GM23338 (cell line): ENCODE data around the gene PLXNA2. TPM values are rescaled to one million over a fixed set of nuclear protein-coding genes. Genes with fewer than 3 reads are reported as not detected.

ENCODE experiments used
- ATAC-seq: fragments of 200-7000 bp; cut with Tn5 transposase; 3 replicates; pipeline ENCODE4 v1.9.1; 2020
- DNase-seq: peaks from one replicate; pipeline ENCODE4 v3.0.0-alpha.2; 2015; ENCODE audit warnings: low spot score
- H2AFZ ChIP-seq: fragments of 200-600 bp; sonication (generic); 2 replicates; pipeline ENCODE4 v1.8.0; 2016; ENCODE audit warnings: antibody characterized with exemption, mild to moderate bottlenecking, moderate library complexity
- H3F3A ChIP-seq: fragments of 200-600 bp; sonication (generic); replicated peaks from 2 replicates; pipeline ENCODE4 v1.8.0; 2017; ENCODE audit warnings: antibody characterized with exemption, mixed run types, low read depth
- H3K27ac ChIP-seq: fragments of 200-600 bp; sonication (generic); 2 replicates; pipeline ENCODE4 v1.6.1; 2016; ENCODE audit warnings: low read depth
- H3K27me3 ChIP-seq: fragments of 200-600 bp; sonication (generic); 2 replicates; pipeline ENCODE4 v1.8.0; 2016; ENCODE audit warnings: mild to moderate bottlenecking, mixed run types, moderate library complexity; ENCODE audit not compliant: insufficient read depth
- H3K36me3 ChIP-seq: fragments of 200-600 bp; sonication (generic); 2 replicates; pipeline ENCODE4 v1.8.0; 2016; ENCODE audit warnings: mild to moderate bottlenecking; ENCODE audit not compliant: insufficient read depth
- H3K4me1 ChIP-seq: fragments of 200-600 bp; sonication (generic); 2 replicates; pipeline ENCODE4 v1.8.0; 2016; ENCODE audit warnings: mild to moderate bottlenecking, moderate library complexity; ENCODE audit not compliant: insufficient read depth
- H3K4me2 ChIP-seq: fragments of 200-600 bp; sonication (generic); 2 replicates; pipeline ENCODE4 v1.7.1; 2017; ENCODE audit warnings: mixed run types
- H3K4me3 ChIP-seq: fragments of 200-600 bp; sonication (generic); 2 replicates; pipeline ENCODE4 v1.6.1; 2016; ENCODE audit warnings: mixed run types
- H3K79me2 ChIP-seq: fragments of 200-600 bp; sonication (generic); replicated peaks from 2 replicates; pipeline ENCODE4 v1.8.0; 2017; ENCODE audit warnings: mild to moderate bottlenecking; ENCODE audit not compliant: insufficient read depth
- H3K9me2 ChIP-seq: fragments of 200-600 bp; sonication (generic); 2 replicates; pipeline ENCODE4 v1.8.0; 2017; ENCODE audit not compliant: insufficient read depth
- H4K20me1 ChIP-seq: fragments of 200-600 bp; sonication (generic); replicated peaks from 2 replicates; pipeline ENCODE4 v1.8.0; 2017; ENCODE audit warnings: mild to moderate bottlenecking; ENCODE audit not compliant: insufficient read depth
- H3K27ac Mint-ChIP-seq: 2 replicates; pipeline ENCODE4 v1.8.0; 2020; ENCODE audit warnings: inconsistent platforms, mild to moderate bottlenecking, moderate library complexity, mixed read lengths
- H3K27me3 Mint-ChIP-seq: 3 replicates; pipeline ENCODE4 v1.8.0; 2022; ENCODE audit warnings: low read depth, mild to moderate bottlenecking, moderate library complexity, mixed read lengths, inconsistent platforms; ENCODE audit not compliant: insufficient read depth, poor library complexity
- H3K36me3 Mint-ChIP-seq: 3 replicates; pipeline ENCODE4 v1.8.0; 2021; ENCODE audit warnings: low read depth, mild to moderate bottlenecking, inconsistent platforms, moderate library complexity, mixed read lengths
- H3K4me1 Mint-ChIP-seq: 3 replicates; pipeline ENCODE4 v1.8.0; 2020; ENCODE audit warnings: mild to moderate bottlenecking, inconsistent platforms, mixed read lengths
- H3K4me3 Mint-ChIP-seq: 3 replicates; pipeline ENCODE4 v1.8.0; 2021; ENCODE audit warnings: moderate library complexity, mild to moderate bottlenecking, inconsistent platforms, mixed read lengths
- H3K9me3 Mint-ChIP-seq: 3 replicates; pipeline ENCODE4 v1.8.0; 2020; ENCODE audit warnings: moderate library complexity, mild to moderate bottlenecking, inconsistent platforms, mixed read lengths
- CREB1 ChIP-seq: fragments of 250-450 bp; sonication (Bioruptor Pico); IDR thresholded peaks from 2 replicates; pipeline ENCODE4 v1.5.0; 2020; ENCODE audit warnings: low read depth, mild to moderate bottlenecking, moderate library complexity
- EZH2 ChIP-seq: fragments of 200-600 bp; sonication (generic); IDR thresholded peaks from one replicate; pipeline ENCODE4 v1.8.0; 2017; ENCODE audit warnings: antibody characterized with exemption, mild to moderate bottlenecking, low read depth; ENCODE audit not compliant: unreplicated experiment
- EZH2phosphoT487 ChIP-seq: fragments of 200-600 bp; sonication (generic); IDR thresholded peaks from one replicate; pipeline ENCODE4 v1.8.1; 2018; ENCODE audit warnings: antibody characterized with exemption; ENCODE audit not compliant: unreplicated experiment
- JUNB ChIP-seq: IDR thresholded peaks from one replicate; pipeline ENCODE4 v1.6.1; 2016; ENCODE audit warnings: antibody characterized with exemption; ENCODE audit not compliant: unreplicated experiment
- NANOG ChIP-seq: IDR thresholded peaks from 2 replicates; pipeline ENCODE4 v1.6.1; 2016; ENCODE audit warnings: antibody characterized with exemption, borderline replicate concordance
- POLR2AphosphoS5 ChIP-seq: IDR thresholded peaks from 2 replicates; pipeline ENCODE4 v1.6.1; 2016; ENCODE audit warnings: antibody characterized with exemption, low read depth
- STAT1 ChIP-seq: IDR thresholded peaks from one replicate; pipeline ENCODE4 v1.6.1; 2016; ENCODE audit warnings: antibody characterized with exemption; ENCODE audit not compliant: unreplicated experiment
- ZNF114 ChIP-seq: fragments of 250-450 bp; sonication (Bioruptor Pico); IDR thresholded peaks from 2 replicates; pipeline ENCODE4 v1.5.0; 2020; ENCODE audit warnings: mild to moderate bottlenecking, moderate library complexity
- ZNF331 ChIP-seq: fragments of 250-450 bp; sonication (Bioruptor Pico); IDR thresholded peaks from 2 replicates; pipeline ENCODE4 v1.5.0; 2020; ENCODE audit warnings: low read depth, mild to moderate bottlenecking, moderate library complexity
- ZNF462 ChIP-seq: fragments of 250-450 bp; sonication (Bioruptor Pico); IDR thresholded peaks from 2 replicates; pipeline ENCODE4 v1.5.0; 2020; ENCODE audit warnings: mild to moderate bottlenecking, moderate library complexity
- polyA plus RNA-seq: library from polyadenylated mRNA; unstranded; fragments of >200 nt; fragmentation: Nextera tagmentation; extraction: Ambion mirVana; gene quantifications from 2 replicates; pipeline ENCODE4 v1.2.1, GENCODE V29; 2016
- total RNA-seq: library from RNA; depleted of rRNA; stranded (reverse); fragments of >200 nt; shearing (Covaris generic); gene quantifications from 2 replicates; pipeline ENCODE4 v1.2.3, GENCODE V29; 2014
- TF ChIP-seq, protein P1 (sequence below), 2 experiments: fragments of 200-600 bp in 1 of 2; sonication (generic) in 1 of 2; conservative IDR thresholded peaks; 2 replicates each; pipeline versions ENCODE4 v1.5.1 to v1.6.1; 2016 to 2017; ENCODE audit warnings: antibody characterized with exemption in 2 of 2, low read depth in 2 of 2, mild to moderate bottlenecking in 2 of 2, moderate library complexity in 1 of 2
- TF ChIP-seq, protein P2 (sequence below): IDR thresholded peaks from one replicate; pipeline ENCODE4 v1.6.1; 2018; ENCODE audit warnings: antibody characterized with exemption; ENCODE audit not compliant: unreplicated experiment

Gene PLXNA2
- total and polyA plus RNA-seq, 2 experiments from 2014 or later, result 0.40 to 1.8 TPM

DNA sequence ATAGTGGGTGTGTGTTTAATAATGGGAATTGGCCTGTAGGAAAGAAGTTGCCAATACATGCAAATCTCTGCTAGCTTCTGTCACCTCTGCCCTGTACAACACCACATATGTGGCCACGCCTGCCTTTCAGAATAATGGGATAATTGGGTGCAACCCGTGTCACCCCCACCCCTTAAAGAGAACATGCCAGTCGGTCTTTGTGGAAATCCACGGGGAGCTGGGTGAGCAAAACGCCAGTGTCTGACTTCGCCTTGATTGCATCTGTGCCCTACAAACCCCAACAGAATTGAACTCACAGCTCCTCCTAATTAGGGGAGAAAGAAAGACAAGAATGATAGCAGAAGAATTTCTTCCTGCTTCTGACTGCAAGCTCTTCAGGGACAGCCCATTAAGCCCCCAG is 6.4 kb upstream of the PLXNA2 start:
- H3K27ac Mint-ChIP-seq, result no peak overlapping the region

More for the DNA sequence above, 6.4 kb upstream of the PLXNA2 start:
- Histone ChIP-seq H3K4me3 (no peak overlapping the region), H3K9me2 (no peaks in the 10 kb centered on the region), H3K4me2 (no peak overlapping the region), H2AFZ (no peak overlapping the region), H3K79me2 (no peaks in the 10 kb centered on the region), H3F3A (no peaks in the 10 kb centered on the region), H4K20me1 (no peaks in the 10 kb centered on the region), H3K36me3 (no peaks in the 10 kb centered on the region), H3K27me3 (peaks cover 12% of the 10 kb centered on the region; the same call in 1 of the 2 replicates), H3K27ac (no peak overlapping the region), H3K4me1 (peaks cover 10% of the 10 kb centered on the region)
- H3K9me3 Mint-ChIP-seq, result no peaks in the 10 kb centered on the region
- H3K4me3 Mint-ChIP-seq, result no peak overlapping the region
- H3K27me3 Mint-ChIP-seq, result peaks cover 5% of the 10 kb centered on the region
- peaks cover 12% of the 10 kb centered on the region for H3K4me1 Mint-ChIP-seq
- ATAC-seq (no peak), DNase-seq (no peak)
- TF ChIP-seq EZH2, result no peak
- TF ChIP-seq EZH2phosphoT487, result no peak
- no peak for TF ChIP-seq STAT1
- TF ChIP-seq, protein P1, sequence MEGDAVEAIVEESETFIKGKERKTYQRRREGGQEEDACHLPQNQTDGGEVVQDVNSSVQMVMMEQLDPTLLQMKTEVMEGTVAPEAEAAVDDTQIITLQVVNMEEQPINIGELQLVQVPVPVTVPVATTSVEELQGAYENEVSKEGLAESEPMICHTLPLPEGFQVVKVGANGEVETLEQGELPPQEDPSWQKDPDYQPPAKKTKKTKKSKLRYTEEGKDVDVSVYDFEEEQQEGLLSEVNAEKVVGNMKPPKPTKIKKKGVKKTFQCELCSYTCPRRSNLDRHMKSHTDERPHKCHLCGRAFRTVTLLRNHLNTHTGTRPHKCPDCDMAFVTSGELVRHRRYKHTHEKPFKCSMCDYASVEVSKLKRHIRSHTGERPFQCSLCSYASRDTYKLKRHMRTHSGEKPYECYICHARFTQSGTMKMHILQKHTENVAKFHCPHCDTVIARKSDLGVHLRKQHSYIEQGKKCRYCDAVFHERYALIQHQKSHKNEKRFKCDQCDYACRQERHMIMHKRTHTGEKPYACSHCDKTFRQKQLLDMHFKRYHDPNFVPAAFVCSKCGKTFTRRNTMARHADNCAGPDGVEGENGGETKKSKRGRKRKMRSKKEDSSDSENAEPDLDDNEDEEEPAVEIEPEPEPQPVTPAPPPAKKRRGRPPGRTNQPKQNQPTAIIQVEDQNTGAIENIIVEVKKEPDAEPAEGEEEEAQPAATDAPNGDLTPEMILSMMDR (conservative IDR thresholded peaks at IDR 0.05; ENCODE audit: low read depth in 2 of 2), result no peak
- no peak for TF ChIP-seq POLR2AphosphoS5
- no peak for TF ChIP-seq ZNF331 (CRISPR knock-in tag)
- no peak for TF ChIP-seq JUNB
- no peak for TF ChIP-seq ZNF114
- TF ChIP-seq CREB1 (CRISPR knock-in tag), result no peak
- no peak for TF ChIP-seq ZNF462 (CRISPR knock-in tag)
- TF ChIP-seq, protein P2, sequence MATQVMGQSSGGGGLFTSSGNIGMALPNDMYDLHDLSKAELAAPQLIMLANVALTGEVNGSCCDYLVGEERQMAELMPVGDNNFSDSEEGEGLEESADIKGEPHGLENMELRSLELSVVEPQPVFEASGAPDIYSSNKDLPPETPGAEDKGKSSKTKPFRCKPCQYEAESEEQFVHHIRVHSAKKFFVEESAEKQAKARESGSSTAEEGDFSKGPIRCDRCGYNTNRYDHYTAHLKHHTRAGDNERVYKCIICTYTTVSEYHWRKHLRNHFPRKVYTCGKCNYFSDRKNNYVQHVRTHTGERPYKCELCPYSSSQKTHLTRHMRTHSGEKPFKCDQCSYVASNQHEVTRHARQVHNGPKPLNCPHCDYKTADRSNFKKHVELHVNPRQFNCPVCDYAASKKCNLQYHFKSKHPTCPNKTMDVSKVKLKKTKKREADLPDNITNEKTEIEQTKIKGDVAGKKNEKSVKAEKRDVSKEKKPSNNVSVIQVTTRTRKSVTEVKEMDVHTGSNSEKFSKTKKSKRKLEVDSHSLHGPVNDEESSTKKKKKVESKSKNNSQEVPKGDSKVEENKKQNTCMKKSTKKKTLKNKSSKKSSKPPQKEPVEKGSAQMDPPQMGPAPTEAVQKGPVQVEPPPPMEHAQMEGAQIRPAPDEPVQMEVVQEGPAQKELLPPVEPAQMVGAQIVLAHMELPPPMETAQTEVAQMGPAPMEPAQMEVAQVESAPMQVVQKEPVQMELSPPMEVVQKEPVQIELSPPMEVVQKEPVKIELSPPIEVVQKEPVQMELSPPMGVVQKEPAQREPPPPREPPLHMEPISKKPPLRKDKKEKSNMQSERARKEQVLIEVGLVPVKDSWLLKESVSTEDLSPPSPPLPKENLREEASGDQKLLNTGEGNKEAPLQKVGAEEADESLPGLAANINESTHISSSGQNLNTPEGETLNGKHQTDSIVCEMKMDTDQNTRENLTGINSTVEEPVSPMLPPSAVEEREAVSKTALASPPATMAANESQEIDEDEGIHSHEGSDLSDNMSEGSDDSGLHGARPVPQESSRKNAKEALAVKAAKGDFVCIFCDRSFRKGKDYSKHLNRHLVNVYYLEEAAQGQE, result no peak
- TF ChIP-seq NANOG, result no peak
- H3K36me3 Mint-ChIP-seq, result no peaks in the 10 kb centered on the region
